NCI-H345 (cell line): ENCODE measurements around the gene CFTR.
"Not testable (repeated sequence)": the region's sequence is repeated elsewhere in the genome, so short reads cannot be mapped to it uniquely, and the experiment has no call there.

Source experiments
- DNase-seq: peaks from one replicate; lab custom pipeline; 2025; lab: John Stamatoyannopoulos, UW

The CFTR gene

DNA sequence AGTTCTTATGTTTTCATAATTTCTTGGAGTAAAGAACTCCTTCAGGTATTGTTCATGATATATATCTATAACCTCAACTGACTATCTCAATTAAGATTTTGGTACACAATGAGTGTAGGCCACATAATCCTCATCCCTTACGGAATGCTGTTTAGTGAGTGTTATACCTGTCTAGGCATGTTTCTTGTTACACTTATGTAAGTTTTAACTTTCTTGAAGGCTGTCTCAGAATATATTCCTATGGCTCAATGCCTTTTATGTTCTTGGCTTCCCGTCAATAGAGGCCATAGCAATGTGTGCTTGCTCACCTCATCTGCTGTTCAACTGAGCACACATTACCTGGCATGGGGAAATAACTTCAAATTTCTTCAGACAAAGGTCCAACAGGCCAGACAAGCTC is 208.3 kb downstream of the CFTR start:
- DNase-seq = no peak

DNA sequence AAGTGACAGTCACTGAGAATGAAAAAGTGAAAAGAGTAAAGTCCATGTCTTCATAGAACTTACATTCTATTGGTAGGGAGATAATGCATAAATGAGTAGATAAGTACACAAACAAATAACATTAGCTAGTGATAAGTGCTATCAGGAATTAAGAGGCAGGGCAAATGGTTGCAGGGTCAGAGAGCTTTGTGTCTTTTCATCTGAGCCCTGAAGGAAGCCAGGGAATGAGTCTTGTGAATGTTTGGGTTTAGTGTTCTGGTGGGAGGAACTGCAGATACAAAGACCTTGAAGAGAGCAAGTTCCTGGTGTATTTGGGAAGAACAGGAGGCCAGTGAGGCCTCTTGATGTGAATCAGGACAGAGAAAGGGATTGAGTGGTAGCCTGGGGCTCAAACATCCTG is 209.6 kb downstream of the CFTR start:
- no peak for DNase-seq

DNA sequence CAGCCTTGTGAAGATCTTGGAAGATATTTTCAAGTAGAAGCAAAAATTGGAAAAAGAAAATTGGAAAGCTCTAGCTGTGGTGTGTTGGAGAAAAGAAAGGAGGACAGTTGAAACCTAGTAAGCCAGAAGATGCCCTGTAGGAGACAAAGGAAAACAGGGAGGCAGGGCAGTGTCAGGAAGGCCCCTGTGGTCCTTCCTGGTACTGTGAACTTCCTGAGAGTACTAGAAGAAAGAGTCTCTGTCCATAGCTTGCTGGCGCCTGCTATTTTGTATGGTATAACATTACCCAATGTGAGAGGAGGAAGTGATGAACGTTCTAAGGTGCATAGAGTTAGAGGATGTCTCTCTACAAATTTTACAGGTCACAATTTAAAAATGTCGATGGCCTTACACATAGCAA is 210.3 kb downstream of the CFTR start:
- no peak for DNase-seq

DNA sequence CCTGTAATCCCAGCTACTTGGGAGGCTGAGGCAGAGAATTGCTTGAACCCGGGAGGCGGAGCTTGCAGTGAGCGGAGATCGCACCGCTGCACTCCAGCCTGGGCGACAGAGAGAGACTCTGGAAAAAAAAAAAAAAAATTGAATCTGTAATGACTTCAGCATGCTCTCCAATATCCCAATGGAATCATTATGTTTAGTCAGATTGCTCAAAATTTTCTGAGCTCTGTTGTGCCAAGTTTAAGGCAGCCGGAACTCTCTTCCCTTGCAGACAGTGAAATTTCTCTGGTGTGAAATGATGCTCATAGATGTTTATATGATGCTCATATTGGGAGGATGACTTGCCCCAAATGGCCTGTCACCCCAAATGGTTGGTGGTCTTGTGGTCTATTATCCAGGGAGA is 212.5 kb downstream of the CFTR start:
- DNase-seq = no peak

DNA sequence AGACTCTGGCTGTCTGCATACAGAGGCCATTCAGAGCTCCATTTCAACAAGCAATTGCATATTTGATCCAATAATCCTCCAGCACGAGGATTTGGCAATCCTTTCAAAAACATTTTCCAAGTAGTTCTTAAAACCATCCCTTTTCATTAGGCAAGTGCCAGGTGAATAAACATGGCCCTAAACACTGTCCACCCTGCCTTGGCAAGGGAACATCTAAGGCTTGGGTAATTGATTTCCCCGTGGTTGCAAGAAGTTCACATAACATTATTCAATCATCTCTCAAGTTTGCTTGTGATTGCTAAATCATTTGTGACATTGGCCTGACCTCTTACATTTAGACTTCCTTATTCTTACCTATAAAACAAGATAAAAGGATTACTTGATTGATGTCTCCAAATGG is 218.2 kb downstream of the CFTR start:
- no peak for DNase-seq

DNA sequence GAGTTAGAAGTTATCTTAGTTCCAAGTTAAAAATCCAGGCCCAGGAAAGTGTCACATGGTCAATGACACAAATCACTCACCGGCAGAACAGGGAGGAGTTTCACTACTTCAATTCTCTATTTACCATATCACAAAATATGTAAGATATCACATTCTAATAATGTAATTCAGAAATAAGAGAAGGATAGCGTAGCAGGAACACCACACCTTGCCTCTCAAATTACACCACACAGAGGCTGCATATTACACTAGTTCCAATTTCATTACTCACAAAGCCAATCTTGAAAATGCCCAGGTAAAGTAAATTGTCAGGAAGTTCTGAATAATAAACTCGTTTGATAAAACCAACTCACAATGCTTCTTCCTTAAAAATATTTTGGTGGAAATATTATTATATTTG is 224.2 kb downstream of the CFTR start:
- DNase-seq = no peak

DNA sequence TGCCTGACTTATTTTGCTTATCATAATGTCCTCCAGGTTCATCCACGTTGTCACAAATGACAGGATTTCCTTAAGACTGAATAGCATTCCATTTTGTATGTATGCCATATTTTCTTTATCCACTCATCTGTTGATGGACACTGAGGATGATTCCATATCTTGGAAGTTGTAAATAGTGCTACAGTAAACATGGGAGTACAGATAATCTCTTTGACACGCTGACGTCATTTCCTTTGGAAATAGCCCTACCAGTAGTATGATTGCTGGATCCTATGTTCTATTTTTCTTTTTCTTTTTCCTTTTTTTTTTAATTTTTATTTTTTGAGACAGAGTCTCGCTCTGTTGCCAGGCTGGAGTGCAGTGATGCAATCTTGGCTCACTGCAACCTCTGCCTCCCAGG is 225.8 kb downstream of the CFTR start:
- DNase-seq = no peak

DNA sequence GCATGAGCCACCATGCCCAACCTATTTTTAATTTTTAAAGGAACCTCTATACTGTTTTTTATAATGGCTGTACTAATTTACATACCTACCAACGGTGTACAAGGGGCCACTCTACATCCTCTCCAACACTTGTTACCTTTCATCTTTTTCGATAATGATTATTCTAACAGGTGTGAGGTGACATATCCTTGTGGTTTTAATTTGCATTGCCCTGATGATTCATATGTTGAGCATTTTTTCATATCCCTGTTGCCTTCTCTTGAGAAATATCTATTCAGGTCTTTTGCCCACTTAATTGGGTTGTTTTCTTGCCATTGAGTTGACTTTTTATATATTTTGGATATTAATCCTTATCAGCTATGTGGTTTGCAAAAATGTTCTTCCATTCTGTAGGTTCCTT is 226.4 kb downstream of the CFTR start:
- no peak for DNase-seq

DNA sequence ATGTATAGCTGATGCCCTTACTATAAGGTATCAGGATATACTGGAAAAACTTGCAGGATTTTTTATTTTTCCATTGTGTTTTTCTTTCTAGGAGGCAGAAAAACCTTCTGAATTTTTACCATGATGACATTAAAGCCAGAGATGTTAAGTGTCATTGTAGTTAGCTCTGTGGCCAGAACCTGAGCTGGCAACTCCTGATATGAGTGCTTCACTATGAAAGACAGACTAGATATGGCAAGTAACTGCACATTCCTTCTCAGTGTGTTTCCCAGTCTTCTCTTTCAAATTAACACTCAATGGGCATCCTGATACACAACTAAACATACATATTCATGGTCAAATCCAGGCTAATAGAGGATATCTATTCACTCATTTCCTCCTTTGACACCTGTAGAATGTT is 227.3 kb downstream of the CFTR start:
- no peak for DNase-seq

DNA sequence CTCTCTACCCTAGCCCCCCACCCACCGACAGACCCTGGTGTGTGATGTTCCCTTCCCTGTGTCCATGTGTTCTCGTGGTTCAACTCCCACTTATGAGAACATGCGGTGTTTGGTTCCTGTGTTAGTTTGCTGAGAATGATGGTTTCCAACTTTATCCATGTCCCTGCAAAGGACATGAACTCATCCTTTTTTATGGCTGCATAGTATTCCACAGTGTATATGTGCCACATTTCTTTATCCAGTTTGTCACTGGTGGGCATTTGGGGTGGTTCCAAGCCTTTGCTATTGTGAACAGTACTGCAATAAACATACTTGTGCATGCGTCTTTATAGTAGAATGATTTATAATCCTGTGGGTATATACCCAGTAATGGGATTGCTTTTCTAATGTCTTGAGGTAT is 228.3 kb downstream of the CFTR start:
- DNase-seq = not testable (repeated sequence)

DNA sequence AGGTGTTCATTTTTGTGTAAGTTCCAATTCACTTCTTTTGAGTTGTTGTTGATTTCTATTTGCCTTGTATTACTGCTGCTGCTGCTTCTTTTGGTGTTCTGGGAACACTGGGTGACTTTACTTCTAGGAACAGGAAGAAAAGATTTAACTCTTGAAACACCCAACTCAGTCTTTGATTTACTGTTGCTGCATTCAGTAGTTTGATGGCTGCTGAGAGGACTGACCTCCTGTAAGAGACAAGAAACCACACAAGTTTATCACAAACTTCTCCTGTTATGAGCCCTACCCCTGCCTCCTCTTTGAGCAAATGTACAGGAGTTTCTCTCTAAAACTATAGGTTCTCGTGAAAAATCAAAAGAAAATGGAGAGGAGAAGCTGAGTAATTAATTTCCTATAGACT is 231.7 kb downstream of the CFTR start:
- no peak for DNase-seq

DNA sequence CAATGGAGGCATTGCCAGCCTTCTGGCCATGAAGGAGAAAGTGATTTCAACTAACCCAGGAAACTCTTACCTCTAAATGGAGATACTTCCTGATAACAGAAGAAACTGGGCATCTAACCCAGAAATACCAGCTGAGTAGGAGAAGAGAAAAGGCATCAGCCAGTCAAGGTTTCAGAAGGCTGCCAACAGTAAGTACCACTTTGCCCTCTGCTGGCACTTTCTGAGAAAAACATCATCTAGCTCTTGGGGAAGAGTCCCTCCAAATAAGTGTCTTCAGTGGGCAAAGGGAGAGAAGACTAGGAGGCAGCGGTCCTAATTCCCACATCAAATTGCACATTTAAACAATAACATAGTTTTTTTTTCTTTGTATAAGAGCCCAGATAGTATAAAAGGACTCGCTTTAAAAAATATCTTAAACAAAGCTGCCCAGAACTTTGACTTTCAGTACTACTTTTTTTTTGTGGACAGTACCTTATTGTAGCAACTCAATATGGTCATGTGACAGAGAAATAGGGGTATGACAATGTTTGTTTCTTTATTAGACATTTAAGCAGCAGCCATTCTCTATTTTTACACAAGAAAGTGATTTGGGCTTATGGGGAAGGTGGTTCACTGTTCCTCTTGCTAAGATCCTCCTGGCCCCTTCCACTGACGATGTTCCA is 236.1 kb downstream of the CFTR start:
- peak; percentile 66 for DNase-seq

DNA sequence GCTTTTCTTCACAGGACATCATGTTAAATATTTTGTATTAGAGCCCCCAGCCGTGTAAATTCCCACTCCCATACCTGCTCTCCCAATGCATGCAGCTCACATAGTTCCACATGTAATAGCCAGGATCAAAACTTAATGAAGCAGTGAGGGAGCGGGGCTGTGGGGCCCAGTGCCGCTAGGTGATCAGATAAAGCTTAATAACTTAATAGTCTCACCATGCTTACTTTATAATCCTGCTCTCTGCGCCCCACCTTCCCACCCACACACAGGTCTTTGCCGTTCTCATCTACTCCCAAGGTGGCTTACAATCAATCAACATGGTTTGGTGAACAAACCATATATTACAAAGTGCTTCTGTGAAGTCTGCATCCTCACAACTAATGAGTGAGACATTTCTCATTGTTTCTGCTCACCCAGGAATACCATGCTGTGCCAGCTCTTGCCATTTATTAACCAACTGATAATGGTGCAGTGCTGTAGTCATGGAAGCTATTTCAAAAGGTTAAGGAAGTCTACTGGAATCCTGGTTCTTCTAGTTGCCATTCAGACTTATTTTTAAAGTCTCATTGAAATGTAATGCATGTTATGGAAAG is 237.0 kb downstream of the CFTR start:
- no peak for DNase-seq

DNA sequence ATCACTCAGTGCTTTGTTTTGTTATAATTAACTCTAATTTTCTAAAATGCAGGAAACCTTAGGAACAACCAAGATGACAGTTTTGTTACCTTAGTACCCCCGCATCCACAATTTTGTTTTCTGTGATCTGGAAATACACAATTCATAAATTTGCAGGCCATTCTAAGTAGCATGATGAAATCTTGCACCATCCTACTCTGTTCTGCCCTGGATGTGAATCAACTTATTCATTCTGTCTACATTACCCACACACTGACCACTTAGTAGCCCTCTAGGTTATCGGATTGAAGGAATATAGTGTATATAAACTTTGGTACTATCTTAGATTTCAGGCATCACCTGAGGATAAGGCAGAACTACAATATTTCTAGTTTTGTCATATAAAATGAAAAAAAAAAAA is 237.5 kb downstream of the CFTR start:
- no peak for DNase-seq
